ENCODE measurements around the gene HIF1AN.

The HIF1AN gene

DNA sequence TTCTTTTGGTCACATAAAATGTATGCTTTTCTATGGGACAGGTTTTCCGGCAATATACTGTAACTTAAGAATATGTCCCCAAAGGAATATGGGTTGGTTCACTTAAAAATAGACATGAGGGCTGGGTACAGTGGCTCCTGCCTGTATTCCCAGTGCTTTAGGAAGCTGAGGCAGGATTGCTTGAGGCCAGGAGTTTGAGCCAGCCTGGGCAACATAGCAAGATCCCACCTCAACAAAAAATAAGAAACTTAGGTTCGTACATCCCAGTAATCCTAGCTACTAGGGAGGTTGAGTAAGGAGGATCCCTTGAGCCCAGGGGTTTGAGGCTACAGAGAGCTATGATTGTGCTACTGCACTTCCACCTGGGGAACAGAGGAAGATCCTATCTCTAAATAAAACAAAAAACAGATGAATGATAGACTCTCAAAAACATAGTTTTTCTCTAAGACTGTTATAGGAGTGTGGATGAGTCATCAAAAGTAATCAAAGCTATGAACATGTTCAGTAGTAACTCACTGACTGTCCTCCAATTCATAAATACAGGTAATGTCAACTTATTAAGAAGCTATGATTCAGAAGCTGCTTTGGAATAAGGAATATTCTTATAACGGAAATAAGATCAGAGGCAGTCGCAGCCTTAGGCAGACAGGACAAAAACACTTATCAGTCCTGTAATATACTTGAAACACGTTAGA lies 13.5 kb upstream of the HIF1AN start:
- DNase-seq (ENCODE audit: low read depth): peak; percentile 44

- DNase-seq (ENCODE audit: low read depth): peak; percentile 65
Measured at GRCh38 chr10:100522945-100523344, 12.8 kb upstream of the HIF1AN start.

- DNase-seq (ENCODE audit: low read depth): no peak
Measured at GRCh38 chr10:100524206-100524605, 11.5 kb upstream of the HIF1AN start.

DNA sequence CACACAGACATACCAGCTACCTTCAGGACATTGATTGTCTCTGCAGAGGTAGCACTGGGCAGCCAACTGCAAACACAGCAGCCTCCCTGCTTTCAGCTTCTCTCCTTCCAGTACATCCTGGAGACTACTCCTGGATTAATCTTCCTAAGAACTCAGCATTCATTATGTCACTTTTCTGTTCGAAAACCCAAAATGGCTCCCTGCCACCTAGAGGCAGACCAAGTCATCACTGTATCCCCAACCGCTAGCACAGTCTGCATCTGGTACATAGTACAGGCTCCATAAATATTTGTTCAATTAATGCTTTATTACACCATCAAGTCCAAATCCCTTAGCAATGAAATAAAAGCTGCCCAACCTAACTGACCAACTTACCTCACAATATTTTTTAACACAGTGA lies 11.1 kb upstream of the HIF1AN start:
- no peak for DNase-seq (ENCODE audit: low read depth)

DNA sequence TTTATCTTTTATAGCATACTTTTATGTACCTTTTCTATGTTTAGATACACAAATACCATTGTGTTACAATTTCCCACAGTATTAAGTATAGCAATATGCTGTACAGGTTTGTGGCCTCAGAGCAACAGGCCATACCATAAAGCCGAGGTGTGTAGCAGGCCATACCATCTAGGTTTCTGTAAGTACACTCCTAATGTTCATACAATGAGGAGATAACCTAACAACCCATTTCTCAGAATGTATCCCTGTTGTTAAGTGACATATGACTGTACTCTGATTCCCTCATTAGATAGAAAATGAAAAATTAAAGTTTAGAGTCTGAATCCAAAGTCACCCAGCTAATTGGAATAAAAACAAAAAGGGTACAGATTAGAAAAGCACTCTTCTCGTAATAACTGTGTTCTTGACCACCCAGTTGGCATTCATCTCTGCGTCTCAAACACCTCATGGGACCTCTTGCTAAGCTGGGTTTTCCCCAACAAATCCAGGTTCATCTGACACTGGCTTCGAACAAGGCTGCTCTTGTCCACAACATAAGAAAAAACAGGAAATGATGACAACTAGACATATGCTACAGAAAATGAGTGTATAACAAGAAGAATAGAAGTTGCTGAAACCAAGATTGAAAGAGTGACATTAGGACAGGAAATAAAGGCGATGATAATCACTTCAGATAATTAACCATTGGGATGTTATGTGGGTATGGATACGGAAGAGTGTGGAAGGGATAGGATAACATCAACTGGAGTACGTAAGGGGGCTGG lies 7.4 kb upstream of the HIF1AN start:
- no peak for DNase-seq (ENCODE audit: low read depth)

GRCh38 chr10:100528921-100529474 lies 6.7 kb upstream of the HIF1AN start:
- no peak for DNase-seq (ENCODE audit: low read depth)

DNA sequence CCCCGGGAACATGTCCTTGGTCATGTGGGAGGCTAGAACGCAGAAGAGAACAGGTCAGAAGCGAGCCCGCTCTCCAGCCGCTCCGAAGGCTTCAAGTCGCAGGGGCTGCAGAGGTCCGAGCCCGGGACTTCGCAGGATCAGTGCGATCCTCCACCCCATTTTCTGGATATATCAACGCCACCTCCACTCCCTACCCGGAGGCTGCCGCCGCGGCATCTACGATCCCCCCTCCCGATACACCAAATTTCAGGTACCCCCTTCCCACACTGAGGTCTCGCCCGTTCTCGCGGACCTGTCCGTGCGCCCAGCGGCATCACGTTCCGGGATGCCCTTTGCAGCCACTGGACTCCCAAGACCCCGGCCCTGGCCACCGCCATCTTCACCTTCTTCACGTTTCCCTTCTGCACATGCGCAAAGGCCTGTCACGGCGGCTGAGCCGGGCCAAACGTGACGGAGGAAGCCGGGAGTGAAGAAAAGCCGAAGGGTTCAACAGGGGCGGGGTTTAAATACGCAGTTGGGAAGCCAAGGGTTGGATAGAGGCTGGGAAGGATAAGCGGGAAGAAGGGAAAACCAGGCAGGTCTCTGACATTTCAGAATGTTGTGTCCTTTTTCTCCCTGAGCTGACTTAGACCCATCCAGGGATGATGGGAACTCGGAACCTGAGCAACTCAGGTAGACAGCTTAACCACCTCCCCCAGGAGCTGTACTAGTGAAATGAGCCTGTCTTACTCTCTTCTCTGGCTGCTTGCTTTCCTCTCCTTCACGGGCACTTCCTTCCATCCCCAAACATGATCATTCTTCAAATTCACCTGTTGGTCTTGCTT lies 6.1 kb upstream of the HIF1AN start, which contains the start of gene NDUFB8:
TSS of gene NDUFB8 (minus strand) at position 397 of the 824 bp plus-strand sequence. CDS start at position 377, 20 bp downstream.
- peak; percentile 74 for DNase-seq (ENCODE audit: low read depth)

- DNase-seq (ENCODE audit: low read depth): no peak
Measured at GRCh38 chr10:100531761-100532160, 4.0 kb upstream of the HIF1AN start.

- no peak for DNase-seq (ENCODE audit: low read depth)
Measured at GRCh38 chr10:100534726-100535125, 1.0 kb upstream of the HIF1AN start.

DNA sequence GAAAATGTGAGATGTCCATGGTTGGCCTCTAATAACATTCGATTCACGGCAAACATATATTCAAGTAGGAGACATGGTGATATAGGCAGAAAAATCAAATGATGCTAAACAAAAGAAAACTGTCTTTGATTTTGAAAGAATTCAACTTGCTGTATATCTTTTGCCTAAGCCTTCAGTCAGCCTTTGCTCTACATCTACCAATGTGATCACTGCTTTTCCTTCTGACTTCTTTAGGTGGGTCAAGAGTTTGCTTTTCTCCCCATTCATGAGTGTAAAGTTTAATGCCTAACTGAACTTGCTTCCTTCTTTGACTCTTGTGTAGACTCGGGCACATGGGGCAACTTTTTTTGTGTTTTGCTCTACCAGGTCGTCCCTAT lies 417 bp upstream of the HIF1AN start:
- DNase-seq (ENCODE audit: low read depth): no peak

DNA sequence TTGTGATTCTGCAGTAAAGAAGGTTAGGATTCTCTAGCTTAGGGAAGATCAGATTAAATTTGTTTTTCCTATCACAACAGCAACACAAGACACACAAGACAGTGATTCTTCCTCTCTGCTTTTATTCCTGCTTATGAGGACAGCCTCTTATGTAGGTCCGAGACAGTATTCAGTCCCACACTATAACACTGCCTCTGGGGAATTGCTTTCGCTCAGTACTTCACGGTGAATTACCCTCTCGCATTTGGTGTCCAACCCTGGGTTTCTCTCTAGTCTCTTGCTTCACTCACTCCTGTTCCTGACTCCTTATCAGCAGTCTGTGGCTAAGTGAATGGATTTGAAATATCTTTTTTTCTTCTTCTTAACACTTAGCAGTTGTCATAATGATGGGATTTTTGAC lies 1.7 kb downstream of the HIF1AN start:
- no peak for DNase-seq (ENCODE audit: low read depth)

- DNase-seq (ENCODE audit: low read depth): no peak
Measured at GRCh38 chr10:100544950-100545349, 9.2 kb downstream of the HIF1AN start.

DNA sequence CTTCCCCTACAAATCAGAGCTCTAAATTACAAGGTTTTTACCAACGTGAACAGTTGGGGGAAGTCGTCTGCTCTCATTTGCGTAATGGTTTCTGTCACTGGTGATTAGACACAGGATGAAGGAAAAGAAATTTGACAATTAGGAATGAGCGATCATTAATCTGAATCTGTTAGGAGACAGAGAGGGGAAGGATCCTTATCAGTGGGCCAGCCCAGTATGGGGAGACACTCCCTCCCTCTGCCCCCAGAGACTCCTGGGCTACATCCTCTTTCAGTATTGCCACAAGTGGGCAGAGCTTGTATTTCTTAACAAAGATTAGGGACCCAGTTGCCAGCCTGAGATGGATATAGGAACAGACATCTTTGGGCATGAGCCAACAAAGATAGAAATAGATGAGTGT lies 15.5 kb downstream of the HIF1AN start:
- DNase-seq (ENCODE audit: low read depth): no peak

- no peak for DNase-seq (ENCODE audit: low read depth)
Measured at GRCh38 chr10:100551738-100552137, 16.0 kb downstream of the HIF1AN start.

DNA sequence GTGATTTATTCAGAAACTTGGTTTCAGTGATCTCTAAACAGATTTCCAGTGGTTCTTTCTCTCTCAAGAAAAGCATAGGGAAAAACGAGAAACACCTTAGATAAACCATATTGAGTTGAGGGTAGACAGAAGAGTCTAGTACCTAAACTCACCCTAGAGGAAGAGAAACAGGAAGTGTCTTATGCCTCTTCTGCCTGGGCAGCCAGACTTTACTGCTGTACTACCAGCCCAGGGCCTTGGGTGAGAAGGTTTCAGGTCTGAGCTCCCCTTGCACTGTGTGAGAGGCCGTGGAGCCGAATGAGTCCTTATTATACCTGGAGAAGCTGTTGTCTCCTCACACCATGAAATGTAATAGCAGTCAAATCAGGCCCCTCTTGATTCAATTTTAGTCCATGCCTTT lies 18.2 kb downstream of the HIF1AN start:
- no peak for DNase-seq (ENCODE audit: low read depth)

- no peak for DNase-seq (ENCODE audit: low read depth)
Measured at GRCh38 chr10:100554902-100555301, 19.2 kb downstream of the HIF1AN start.

DNA sequence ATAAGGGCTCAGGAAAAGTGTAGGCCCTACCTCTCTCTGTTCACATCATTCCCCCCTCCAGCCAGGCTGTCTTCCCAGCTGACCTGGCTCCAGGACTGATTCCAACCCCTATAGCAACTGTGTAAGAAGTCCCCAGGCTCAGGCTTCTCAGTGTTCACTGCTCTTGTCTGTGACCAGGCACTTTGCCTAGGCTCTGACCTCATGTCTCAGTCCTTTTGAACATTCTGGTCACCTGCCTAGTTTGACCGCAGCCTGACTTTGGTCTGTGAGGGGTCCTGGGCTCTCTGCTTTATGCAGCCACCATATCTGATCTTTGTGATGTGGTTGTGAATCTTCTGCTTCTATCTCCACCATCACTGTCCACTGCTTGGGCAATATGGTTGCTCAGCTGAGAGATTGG lies 24.5 kb downstream of the HIF1AN start:
- DNase-seq (ENCODE audit: low read depth): no peak

GRCh38 chr10:100561005-100561404 lies 25.3 kb downstream of the HIF1AN start:
- DNase-seq (ENCODE audit: low read depth): no peak

- DNase-seq (ENCODE audit: low read depth): peak; percentile 76
Measured at GRCh38 chr10:100562008-100562672, 26.4 kb downstream of the HIF1AN start.

GRCh38 chr10:100565206-100565985 lies 29.7 kb downstream of the HIF1AN start:
- no peak for DNase-seq (ENCODE audit: low read depth)

GRCh38 chr10:100566561-100566960 lies 30.8 kb downstream of the HIF1AN start:
- no peak for DNase-seq (ENCODE audit: low read depth)
